ENCODE data around the gene GPR132. TPM values are rescaled to one million over a fixed set of nuclear protein-coding genes. Genes with fewer than 3 reads are reported as not detected.

GPR132 gene
- total RNA-seq, 1 experiment from 2014 or later: 0.10 TPM

GRCh38 chr14:105059925-105060565, 5.2 kb downstream of the GPR132 start:
- no peaks in the 10 kb centered on the region for H3K79me2 ChIP-seq (ENCODE audit: insufficient read depth, low read length)
- no peak overlapping the region for H2AFZ ChIP-seq (ENCODE audit: low read depth, low read length, poor library complexity, severe bottlenecking)
- no peaks in the 10 kb centered on the region for H3K27me3 ChIP-seq (ENCODE audit: insufficient read depth, low read length)
- H3K9me3 ChIP-seq (ENCODE audit: control insufficient read depth in 1 of 2, insufficient read depth in 1 of 2, low read depth in 1 of 2, low read length in 2 of 2): no peaks in the 10 kb centered on the region
- ChIA-PET RAD21 (ENCODE audit: low non-redundant PET in 1 of 2, low total read pairs in 2 of 2, uncharacterized antibody in 2 of 2, unreplicated experiment in 2 of 2) (no interaction called here), POLR2A (no interaction called here), CTCF (no interaction called here)
- peaks cover 0 to 9% of the 10 kb centered on the region in 2 experiments; a peak in 2 of 4 replicates for H3K4me1 ChIP-seq (ENCODE audit: control insufficient read depth in 1 of 2, insufficient read depth in 2 of 2, low read length in 2 of 2)
- intact Hi-C loops (cut with micrococcal nuclease): no loop called here
- H3K4me2 ChIP-seq (ENCODE audit: low read length): no peak overlapping the region
- DNase-seq (ENCODE audit: low read depth, low spot score): no peak
- no peak for ATAC-seq
- no peak overlapping the region for H3K4me3 ChIP-seq (replicated peaks in 1 of 2; ENCODE audit: low read depth in 1 of 2, low read length in 2 of 2)
- H3K36me3 ChIP-seq (ENCODE audit: control insufficient read depth in 1 of 2, insufficient read depth in 2 of 2, low read length in 2 of 2): no peaks in the 10 kb centered on the region
- no peak for TF ChIP-seq JUND (IDR thresholded peaks at IDR 0.05)
- TF ChIP-seq EGR1 (IDR thresholded peaks at IDR 0.05; ENCODE audit: low read depth): no peak
- TF ChIP-seq POLR2AphosphoS5 (IDR thresholded peaks at IDR 0.05; ENCODE audit: low read depth, low read length): no peak
- TF ChIP-seq SRF (IDR thresholded peaks at IDR 0.05; ENCODE audit: low read depth): no peak
- TF ChIP-seq POLR2A (IDR thresholded peaks at IDR 0.05; ENCODE audit: borderline replicate concordance, extremely low read depth, insufficient read depth, insufficient read length): no peak
- TF ChIP-seq, protein P1, sequence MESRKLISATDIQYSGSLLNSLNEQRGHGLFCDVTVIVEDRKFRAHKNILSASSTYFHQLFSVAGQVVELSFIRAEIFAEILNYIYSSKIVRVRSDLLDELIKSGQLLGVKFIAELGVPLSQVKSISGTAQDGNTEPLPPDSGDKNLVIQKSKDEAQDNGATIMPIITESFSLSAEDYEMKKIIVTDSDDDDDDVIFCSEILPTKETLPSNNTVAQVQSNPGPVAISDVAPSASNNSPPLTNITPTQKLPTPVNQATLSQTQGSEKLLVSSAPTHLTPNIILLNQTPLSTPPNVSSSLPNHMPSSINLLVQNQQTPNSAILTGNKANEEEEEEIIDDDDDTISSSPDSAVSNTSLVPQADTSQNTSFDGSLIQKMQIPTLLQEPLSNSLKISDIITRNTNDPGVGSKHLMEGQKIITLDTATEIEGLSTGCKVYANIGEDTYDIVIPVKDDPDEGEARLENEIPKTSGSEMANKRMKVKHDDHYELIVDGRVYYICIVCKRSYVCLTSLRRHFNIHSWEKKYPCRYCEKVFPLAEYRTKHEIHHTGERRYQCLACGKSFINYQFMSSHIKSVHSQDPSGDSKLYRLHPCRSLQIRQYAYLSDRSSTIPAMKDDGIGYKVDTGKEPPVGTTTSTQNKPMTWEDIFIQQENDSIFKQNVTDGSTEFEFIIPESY (IDR thresholded peaks at IDR 0.05; ENCODE audit: extremely low read depth, insufficient replicate concordance, low read length): no peak
- TF ChIP-seq ZFX (IDR thresholded peaks at IDR 0.05): no peak
- TF ChIP-seq, protein P2, sequence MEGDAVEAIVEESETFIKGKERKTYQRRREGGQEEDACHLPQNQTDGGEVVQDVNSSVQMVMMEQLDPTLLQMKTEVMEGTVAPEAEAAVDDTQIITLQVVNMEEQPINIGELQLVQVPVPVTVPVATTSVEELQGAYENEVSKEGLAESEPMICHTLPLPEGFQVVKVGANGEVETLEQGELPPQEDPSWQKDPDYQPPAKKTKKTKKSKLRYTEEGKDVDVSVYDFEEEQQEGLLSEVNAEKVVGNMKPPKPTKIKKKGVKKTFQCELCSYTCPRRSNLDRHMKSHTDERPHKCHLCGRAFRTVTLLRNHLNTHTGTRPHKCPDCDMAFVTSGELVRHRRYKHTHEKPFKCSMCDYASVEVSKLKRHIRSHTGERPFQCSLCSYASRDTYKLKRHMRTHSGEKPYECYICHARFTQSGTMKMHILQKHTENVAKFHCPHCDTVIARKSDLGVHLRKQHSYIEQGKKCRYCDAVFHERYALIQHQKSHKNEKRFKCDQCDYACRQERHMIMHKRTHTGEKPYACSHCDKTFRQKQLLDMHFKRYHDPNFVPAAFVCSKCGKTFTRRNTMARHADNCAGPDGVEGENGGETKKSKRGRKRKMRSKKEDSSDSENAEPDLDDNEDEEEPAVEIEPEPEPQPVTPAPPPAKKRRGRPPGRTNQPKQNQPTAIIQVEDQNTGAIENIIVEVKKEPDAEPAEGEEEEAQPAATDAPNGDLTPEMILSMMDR (IDR thresholded peaks at IDR 0.05 in 2 of 3, conservative IDR thresholded peaks at IDR 0.05 in 1 of 3; ENCODE audit: borderline replicate concordance in 1 of 3, insufficient read depth in 1 of 3, low read depth in 2 of 3, low read length in 2 of 3): no peak
- TF ChIP-seq FOSL1 (IDR thresholded peaks at IDR 0.05; ENCODE audit: low read depth): no peak
- no peak for TF ChIP-seq EZH2phosphoT487 (IDR thresholded peaks at IDR 0.05; ENCODE audit: borderline replicate concordance)
- no peak for TF ChIP-seq SIN3A (IDR thresholded peaks at IDR 0.05; ENCODE audit: low read depth)
- TF ChIP-seq RAD21 (IDR thresholded peaks at IDR 0.05; ENCODE audit: low read depth): no peak
- no peak for TF ChIP-seq EZH2 (IDR thresholded peaks at IDR 0.05)
- no peak for TF ChIP-seq REST (IDR thresholded peaks at IDR 0.05; ENCODE audit: low read depth)
- TF ChIP-seq TCF7L2 (IDR thresholded peaks at IDR 0.05; ENCODE audit: borderline replicate concordance, extremely low read depth, insufficient read depth, insufficient read length): no peak
- no peak for TF ChIP-seq CEBPB (IDR thresholded peaks at IDR 0.05; ENCODE audit: low read depth)
- no peak for TF ChIP-seq ELF1 (IDR thresholded peaks at IDR 0.05; ENCODE audit: borderline replicate concordance, low read depth)
- TF ChIP-seq ZNF274 (IDR thresholded peaks at IDR 0.05; ENCODE audit: low read depth, low read length): no peak
- TF ChIP-seq, protein P3, sequence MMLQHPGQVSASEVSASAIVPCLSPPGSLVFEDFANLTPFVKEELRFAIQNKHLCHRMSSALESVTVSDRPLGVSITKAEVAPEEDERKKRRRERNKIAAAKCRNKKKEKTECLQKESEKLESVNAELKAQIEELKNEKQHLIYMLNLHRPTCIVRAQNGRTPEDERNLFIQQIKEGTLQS (IDR thresholded peaks at IDR 0.05): no peak
- no peak for TF ChIP-seq SP1 (IDR thresholded peaks at IDR 0.05; ENCODE audit: low read depth)
- H3K27ac ChIP-seq (ENCODE audit: low read depth, low read length): no peak overlapping the region
- no TSS peak for BruUV-seq (replicated peaks)
- no peaks in the 10 kb centered on the region for H3K9me2 ChIP-seq (ENCODE audit: insufficient read depth)
- H3K9ac ChIP-seq (ENCODE audit: low read length): no peak overlapping the region
- no peaks in the 10 kb centered on the region for H4K20me1 ChIP-seq (ENCODE audit: insufficient read depth)
